GM23338 (cell line): ENCODE measurements around the gene B4GALT2. TPM values are rescaled to one million over a fixed set of nuclear protein-coding genes. Genes with fewer than 3 reads are reported as not detected.

ENCODE experiments used
- ATAC-seq: fragments of 200-7000 bp; cut with Tn5 transposase; 3 replicates; pipeline ENCODE4 v1.9.1; 2020
- DNase-seq: peaks from one replicate; pipeline ENCODE4 v3.0.0-alpha.2; 2015; ENCODE audit warnings: low spot score
- H2AFZ ChIP-seq: fragments of 200-600 bp; sonication (generic); 2 replicates; pipeline ENCODE4 v1.8.0; 2016; ENCODE audit warnings: antibody characterized with exemption, mild to moderate bottlenecking, moderate library complexity
- H3F3A ChIP-seq: fragments of 200-600 bp; sonication (generic); replicated peaks from 2 replicates; pipeline ENCODE4 v1.8.0; 2017; ENCODE audit warnings: antibody characterized with exemption, mixed run types, low read depth
- H3K27ac ChIP-seq: fragments of 200-600 bp; sonication (generic); 2 replicates; pipeline ENCODE4 v1.6.1; 2016; ENCODE audit warnings: low read depth
- H3K27me3 ChIP-seq: fragments of 200-600 bp; sonication (generic); 2 replicates; pipeline ENCODE4 v1.8.0; 2016; ENCODE audit warnings: mild to moderate bottlenecking, mixed run types, moderate library complexity; ENCODE audit not compliant: insufficient read depth
- H3K36me3 ChIP-seq: fragments of 200-600 bp; sonication (generic); 2 replicates; pipeline ENCODE4 v1.8.0; 2016; ENCODE audit warnings: mild to moderate bottlenecking; ENCODE audit not compliant: insufficient read depth
- H3K4me1 ChIP-seq: fragments of 200-600 bp; sonication (generic); 2 replicates; pipeline ENCODE4 v1.8.0; 2016; ENCODE audit warnings: mild to moderate bottlenecking, moderate library complexity; ENCODE audit not compliant: insufficient read depth
- H3K4me2 ChIP-seq: fragments of 200-600 bp; sonication (generic); 2 replicates; pipeline ENCODE4 v1.7.1; 2017; ENCODE audit warnings: mixed run types
- H3K4me3 ChIP-seq: fragments of 200-600 bp; sonication (generic); 2 replicates; pipeline ENCODE4 v1.6.1; 2016; ENCODE audit warnings: mixed run types
- H3K79me2 ChIP-seq: fragments of 200-600 bp; sonication (generic); replicated peaks from 2 replicates; pipeline ENCODE4 v1.8.0; 2017; ENCODE audit warnings: mild to moderate bottlenecking; ENCODE audit not compliant: insufficient read depth
- H3K9me2 ChIP-seq: fragments of 200-600 bp; sonication (generic); 2 replicates; pipeline ENCODE4 v1.8.0; 2017; ENCODE audit not compliant: insufficient read depth
- H4K20me1 ChIP-seq: fragments of 200-600 bp; sonication (generic); replicated peaks from 2 replicates; pipeline ENCODE4 v1.8.0; 2017; ENCODE audit warnings: mild to moderate bottlenecking; ENCODE audit not compliant: insufficient read depth
- H3K27ac Mint-ChIP-seq: 2 replicates; pipeline ENCODE4 v1.8.0; 2020; ENCODE audit warnings: inconsistent platforms, mild to moderate bottlenecking, moderate library complexity, mixed read lengths
- H3K27me3 Mint-ChIP-seq: 3 replicates; pipeline ENCODE4 v1.8.0; 2022; ENCODE audit warnings: low read depth, mild to moderate bottlenecking, moderate library complexity, mixed read lengths, inconsistent platforms; ENCODE audit not compliant: insufficient read depth, poor library complexity
- H3K36me3 Mint-ChIP-seq: 3 replicates; pipeline ENCODE4 v1.8.0; 2021; ENCODE audit warnings: low read depth, mild to moderate bottlenecking, inconsistent platforms, moderate library complexity, mixed read lengths
- H3K4me1 Mint-ChIP-seq: 3 replicates; pipeline ENCODE4 v1.8.0; 2020; ENCODE audit warnings: mild to moderate bottlenecking, inconsistent platforms, mixed read lengths
- H3K4me3 Mint-ChIP-seq: 3 replicates; pipeline ENCODE4 v1.8.0; 2021; ENCODE audit warnings: moderate library complexity, mild to moderate bottlenecking, inconsistent platforms, mixed read lengths
- H3K9me3 Mint-ChIP-seq: 3 replicates; pipeline ENCODE4 v1.8.0; 2020; ENCODE audit warnings: moderate library complexity, mild to moderate bottlenecking, inconsistent platforms, mixed read lengths
- CREB1 ChIP-seq: fragments of 250-450 bp; sonication (Bioruptor Pico); IDR thresholded peaks from 2 replicates; pipeline ENCODE4 v1.5.0; 2020; ENCODE audit warnings: low read depth, mild to moderate bottlenecking, moderate library complexity
- CTCF ChIP-seq, 2 experiments: fragments of 200-600 bp in 1 of 2; sonication (generic) in 1 of 2; conservative IDR thresholded peaks; 2 replicates each; pipeline versions ENCODE4 v1.5.1 to v1.6.1; 2016 to 2017; ENCODE audit warnings: antibody characterized with exemption in 2 of 2, low read depth in 2 of 2, mild to moderate bottlenecking in 2 of 2, moderate library complexity in 1 of 2
- ETS1 ChIP-seq: IDR thresholded peaks from 2 replicates; pipeline ENCODE4 v1.6.1; 2016; ENCODE audit warnings: antibody characterized with exemption
- EZH2 ChIP-seq: fragments of 200-600 bp; sonication (generic); IDR thresholded peaks from one replicate; pipeline ENCODE4 v1.8.0; 2017; ENCODE audit warnings: antibody characterized with exemption, mild to moderate bottlenecking, low read depth; ENCODE audit not compliant: unreplicated experiment
- EZH2phosphoT487 ChIP-seq: fragments of 200-600 bp; sonication (generic); IDR thresholded peaks from one replicate; pipeline ENCODE4 v1.8.1; 2018; ENCODE audit warnings: antibody characterized with exemption; ENCODE audit not compliant: unreplicated experiment
- JUNB ChIP-seq: IDR thresholded peaks from one replicate; pipeline ENCODE4 v1.6.1; 2016; ENCODE audit warnings: antibody characterized with exemption; ENCODE audit not compliant: unreplicated experiment
- NANOG ChIP-seq: IDR thresholded peaks from 2 replicates; pipeline ENCODE4 v1.6.1; 2016; ENCODE audit warnings: antibody characterized with exemption, borderline replicate concordance
- POLR2AphosphoS5 ChIP-seq: IDR thresholded peaks from 2 replicates; pipeline ENCODE4 v1.6.1; 2016; ENCODE audit warnings: antibody characterized with exemption, low read depth
- REST ChIP-seq: IDR thresholded peaks from one replicate; pipeline ENCODE4 v1.6.1; 2018; ENCODE audit warnings: antibody characterized with exemption; ENCODE audit not compliant: unreplicated experiment
- STAT1 ChIP-seq: IDR thresholded peaks from one replicate; pipeline ENCODE4 v1.6.1; 2016; ENCODE audit warnings: antibody characterized with exemption; ENCODE audit not compliant: unreplicated experiment
- ZNF114 ChIP-seq: fragments of 250-450 bp; sonication (Bioruptor Pico); IDR thresholded peaks from 2 replicates; pipeline ENCODE4 v1.5.0; 2020; ENCODE audit warnings: mild to moderate bottlenecking, moderate library complexity
- ZNF331 ChIP-seq: fragments of 250-450 bp; sonication (Bioruptor Pico); IDR thresholded peaks from 2 replicates; pipeline ENCODE4 v1.5.0; 2020; ENCODE audit warnings: low read depth, mild to moderate bottlenecking, moderate library complexity
- ZNF462 ChIP-seq: fragments of 250-450 bp; sonication (Bioruptor Pico); IDR thresholded peaks from 2 replicates; pipeline ENCODE4 v1.5.0; 2020; ENCODE audit warnings: mild to moderate bottlenecking, moderate library complexity
- polyA plus RNA-seq: library from polyadenylated mRNA; unstranded; fragments of >200 nt; fragmentation: Nextera tagmentation; extraction: Ambion mirVana; gene quantifications from 2 replicates; pipeline ENCODE4 v1.2.1, GENCODE V29; 2016
- total RNA-seq: library from RNA; depleted of rRNA; stranded (reverse); fragments of >200 nt; shearing (Covaris generic); gene quantifications from 2 replicates; pipeline ENCODE4 v1.2.3, GENCODE V29; 2014

Gene B4GALT2
- total and polyA plus RNA-seq, 2 experiments from 2014 or later: 22.4 to 63.1 TPM

GRCh38 chr1:43981135-43981491 lies 2.1 kb downstream of the B4GALT2 start:
- Histone ChIP-seq H3K79me2 (peaks cover 8% of the 10 kb centered on the region), H3K4me1 (peaks cover 11% of the 10 kb centered on the region), H3K9me2 (no peaks in the 10 kb centered on the region), H3K27me3 (no peaks in the 10 kb centered on the region), H4K20me1 (peaks cover 12% of the 10 kb centered on the region), H3F3A (peaks cover 20% of the 10 kb centered on the region; the same call in 1 of the 2 replicates), H3K36me3 (0 out of 2 replicates have a peak, but pooled peaks cover 7% of the 10 kb centered on the region), H3K4me2 (no peak overlapping the region), H3K27ac (no peak overlapping the region), H2AFZ (no peak overlapping the region), H3K4me3 (no peak overlapping the region)
- Mint-ChIP-seq H3K36me3 (peaks cover 55% of the 10 kb centered on the region), H3K4me3 (no peak overlapping the region), H3K27ac (no peak overlapping the region), H3K9me3 (no peaks in the 10 kb centered on the region), H3K27me3 (peaks cover 30% of the 10 kb centered on the region), H3K4me1 (peaks cover 35% of the 10 kb centered on the region)
- no peak for ATAC-seq
- TF ChIP-seq ZNF331 (no peak), CTCF (conservative IDR thresholded peaks at IDR 0.05; ENCODE audit: low read depth in 2 of 2) (no peak), ZNF462 (CRISPR knock-in tag) (no peak), EZH2 (no peak), NANOG (no peak), JUNB (no peak), POLR2AphosphoS5 (no peak), CREB1 (no peak), EZH2phosphoT487 (no peak), ETS1 (no peak), ZNF114 (CRISPR knock-in tag) (no peak), REST (no peak), STAT1 (no peak)
- DNase-seq: no peak
